Fibroblast of the aortic adventitia (primary cell): ENCODE measurements around the gene NR2E1. TPM values are rescaled to one million over a fixed set of nuclear protein-coding genes. Genes with fewer than 3 reads are reported as not detected.

Experiments used
- DNase-seq: peaks from one replicate; pipeline ENCODE4 v3.0.0-alpha.2; 2010; ENCODE audit warnings: low read depth
- H3K4me3 ChIP-seq: 2 replicates; pipeline ENCODE4 v1.5.1; 2011; ENCODE audit warnings: low read depth, mild to moderate bottlenecking, control low read depth, low read length, moderate library complexity
- CTCF ChIP-seq: IDR thresholded peaks from 2 replicates; pipeline ENCODE4 v1.5.1; 2011; ENCODE audit warnings: mild to moderate bottlenecking, low read length, control low read depth, inconsistent platforms; ENCODE audit not compliant: insufficient read depth
- total RNA-seq: library from RNA; depleted of rRNA; stranded (reverse); fragments of >200 nt; gene quantifications from 2 replicates; pipeline ENCODE4 v1.2.3, GENCODE V29; 2012; ENCODE audit warnings: low replicate concordance

The NR2E1 gene
- total RNA-seq, 1 donor, result not detected

DNA sequence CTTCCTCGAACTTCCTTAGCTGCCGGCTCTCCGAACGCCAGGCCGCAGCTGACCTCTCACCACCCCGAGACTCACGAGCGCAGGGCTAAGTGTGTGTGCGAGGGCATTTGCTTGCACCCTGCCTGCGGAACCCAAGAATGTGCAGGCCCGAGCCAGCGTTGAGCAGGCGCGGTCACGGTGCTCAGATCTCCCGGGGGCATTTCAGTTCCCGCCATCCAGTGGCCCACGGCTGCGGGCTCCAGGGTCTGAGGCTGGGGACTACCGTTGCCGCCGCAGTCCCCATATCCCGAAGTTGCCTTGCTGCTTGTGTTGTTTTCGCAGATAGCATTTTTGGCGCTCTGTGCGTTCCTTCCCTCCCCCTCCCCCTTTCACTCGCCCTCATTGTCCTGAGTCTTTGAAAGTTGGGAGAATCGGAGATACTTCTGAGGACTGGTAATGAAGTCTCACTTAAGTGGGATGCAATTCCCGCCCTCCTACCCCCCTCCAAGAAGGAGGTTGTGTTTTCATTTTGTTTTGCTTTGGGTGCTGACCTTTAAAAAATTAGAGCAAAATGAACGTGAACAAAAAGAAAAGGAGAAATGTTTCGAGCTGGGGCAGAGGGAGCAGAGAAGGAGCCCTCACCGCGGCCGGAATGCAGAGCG lies 1.7 kb downstream of the NR2E1 start:
- DNase-seq, result no peak
- H3K4me3 ChIP-seq, result no peak overlapping the region
- TF ChIP-seq CTCF, result no peak

GRCh38 chr6:108168090-108168463 lies 2.3 kb downstream of the NR2E1 start:
- H3K4me3 ChIP-seq, result no peak overlapping the region
- DNase-seq, result no peak
- TF ChIP-seq CTCF, result no peak

DNA sequence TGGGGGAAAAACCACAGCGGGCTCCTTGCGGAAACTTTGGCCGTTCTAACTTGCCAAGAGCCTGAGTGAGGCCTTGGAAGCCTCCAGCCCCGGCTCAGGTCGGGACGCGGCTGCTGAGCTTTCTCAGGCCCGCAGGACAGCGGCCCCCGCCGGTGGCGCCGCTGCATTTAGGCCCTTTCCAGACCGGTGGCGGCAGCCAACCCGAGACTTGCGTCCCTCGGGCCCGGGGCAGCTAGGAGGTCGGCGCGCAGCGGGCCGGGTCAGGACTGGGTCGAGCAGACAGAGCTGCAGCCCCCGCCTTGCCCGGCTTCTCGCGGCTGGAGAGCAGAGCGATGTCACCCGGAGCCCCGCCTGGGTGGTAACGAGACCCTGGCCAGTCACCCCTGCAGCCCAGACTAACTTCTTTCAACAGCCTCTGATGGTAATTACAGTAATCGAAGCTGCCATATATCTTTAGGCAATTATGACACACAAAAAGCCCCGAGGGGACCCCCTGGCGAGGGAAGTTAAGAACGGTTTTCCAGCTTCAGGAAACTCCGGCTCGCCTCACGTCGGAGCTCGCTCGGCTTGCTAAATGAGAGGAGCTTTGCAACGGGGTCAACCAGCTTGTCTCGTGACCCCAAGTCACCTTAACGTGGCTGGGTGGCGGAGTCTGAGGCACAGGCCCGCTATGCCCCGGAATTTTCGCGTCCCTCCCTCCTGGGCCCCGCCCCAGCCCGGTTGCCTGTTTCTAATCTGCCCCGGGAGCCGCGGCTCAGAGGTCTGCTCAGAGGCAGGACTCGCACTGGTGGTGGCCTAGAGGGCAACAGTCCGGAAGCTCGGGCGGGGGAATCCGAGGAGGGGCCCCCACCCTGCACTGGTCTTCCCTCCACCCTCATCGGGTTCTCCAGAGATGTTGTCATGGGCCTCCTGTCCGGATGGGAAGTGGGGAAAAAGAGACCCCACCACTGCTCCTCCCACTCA lies 3.0 kb downstream of the NR2E1 start:
- no peak overlapping the region for H3K4me3 ChIP-seq
- peak; percentile 31 for TF ChIP-seq CTCF
- no peak for DNase-seq

GRCh38 chr6:108169464-108170331 lies 3.9 kb downstream of the NR2E1 start:
- no peak for DNase-seq
- TF ChIP-seq CTCF, result no peak
- H3K4me3 ChIP-seq, result no peak overlapping the region

GRCh38 chr6:108170332-108171290 lies 4.8 kb downstream of the NR2E1 start:
- no peak for TF ChIP-seq CTCF
- DNase-seq, result no peak
- no peak overlapping the region for H3K4me3 ChIP-seq
